OCI-LY3 (cell line): ENCODE data around the gene ARHGAP26.
"Not testable (repeated sequence)": the region's sequence is repeated elsewhere in the genome, so short reads cannot be mapped to it uniquely, and the experiment has no call there.

Experiments
- H2AFZ ChIP-seq: fragments of 200-600, 300-600 bp; shearing (Covaris generic); 2 replicates; pipeline ENCODE4 v1.6.0; 2014; ENCODE audit warnings: antibody characterized with exemption, low read depth, low read length
- H3K27ac ChIP-seq: fragments of 200-600, 300-600 bp; sonication (generic); 2 replicates; pipeline ENCODE4 v1.5.1; 2014; ENCODE audit warnings: mild to moderate bottlenecking, low read length, moderate library complexity, mixed read lengths
- H3K27me3 ChIP-seq: fragments of 200-600, 300-600 bp; sonication (generic); 2 replicates; pipeline ENCODE4 v1.6.1; 2014; ENCODE audit warnings: low read depth, low read length, mixed read lengths
- H3K36me3 ChIP-seq: fragments of 200-600, 300-600 bp; sonication (generic); replicated peaks from 2 replicates; pipeline ENCODE3; 2014; ENCODE audit warnings: low read depth, low read length, mixed read lengths
- H3K4me1 ChIP-seq: fragments of 300-600, 200-600 bp; sonication (generic); 2 replicates; pipeline ENCODE4 v1.6.1; 2014; ENCODE audit warnings: low read length, mixed read lengths
- H3K4me2 ChIP-seq: fragments of 200-600, 300-600 bp; sonication (generic); 2 replicates; pipeline ENCODE4 v1.6.1; 2014; ENCODE audit warnings: low read length, mixed read lengths
- H3K4me3 ChIP-seq: fragments of 300-600, 200-600 bp; sonication (generic); 2 replicates; pipeline ENCODE4 v1.5.1; 2014; ENCODE audit warnings: antibody characterized with exemption, mild to moderate bottlenecking, low read length, moderate library complexity
- H3K79me2 ChIP-seq: fragments of 300-600, 200-600 bp; shearing (Covaris generic); 2 replicates; pipeline ENCODE4 v1.6.1; 2014; ENCODE audit warnings: mild to moderate bottlenecking, low read length, mixed read lengths
- H3K9ac ChIP-seq: fragments of 300-600, 200-600 bp; shearing (Covaris generic); 2 replicates; pipeline ENCODE4 v1.6.0; 2014; ENCODE audit warnings: mild to moderate bottlenecking, low read length, moderate library complexity
- H3K9me3 ChIP-seq: fragments of 200-600, 300-600 bp; shearing (Covaris generic); 2 replicates; pipeline ENCODE4 v1.6.1; 2014; ENCODE audit warnings: low read length, mixed read lengths; ENCODE audit not compliant: insufficient read depth
- H4K20me1 ChIP-seq: fragments of 200-600, 300-600 bp; sonication (generic); 2 replicates; pipeline ENCODE4 v1.6.1; 2016; ENCODE audit warnings: low read length, mixed read lengths; ENCODE audit not compliant: insufficient read depth
- EZH2phosphoT487 ChIP-seq: fragments of 200-600 bp; shearing (Covaris generic); IDR thresholded peaks from 2 replicates; pipeline ENCODE4 v1.6.1; 2018; ENCODE audit warnings: antibody characterized with exemption, mixed run types, low read depth
- TF ChIP-seq, protein P1 (sequence below): fragments of 200-600, 300-600 bp; sonication (generic); IDR thresholded peaks from 2 replicates; pipeline ENCODE4 v1.5.1; 2014; ENCODE audit warnings: antibody characterized with exemption, low read length, low read depth

Gene ARHGAP26

DNA sequence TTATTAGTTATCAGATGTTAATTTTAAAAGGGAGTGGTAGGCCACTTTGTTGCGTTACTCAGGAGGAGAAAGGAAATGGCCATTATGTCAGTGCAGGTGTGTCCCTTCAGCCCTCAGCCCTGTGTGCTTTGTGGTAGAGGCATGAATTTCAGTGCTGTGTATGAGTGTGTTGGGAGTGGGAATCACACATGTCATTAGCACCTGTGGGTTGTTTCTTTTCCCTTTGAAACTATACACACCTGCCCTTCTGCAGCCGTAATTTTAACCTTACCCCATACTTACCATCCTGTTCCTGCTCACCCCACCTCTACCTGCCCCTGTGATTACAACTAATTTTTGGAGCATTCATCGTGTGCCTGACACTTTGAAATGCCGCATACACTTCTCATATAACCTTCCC lies 156.4 kb downstream of the ARHGAP26 start:
- Histone ChIP-seq H3K36me3 (no peaks in the 10 kb centered on the region), H3K27ac (no peak overlapping the region), H3K9ac (no peak overlapping the region), H3K4me3 (no peak overlapping the region), H3K4me2 (no peak overlapping the region), H3K4me1 (no peaks in the 10 kb centered on the region), H3K27me3 (no peaks in the 10 kb centered on the region), H3K79me2 (no peaks in the 10 kb centered on the region), H3K9me3 (no peaks in the 10 kb centered on the region), H2AFZ (no peak overlapping the region), H4K20me1 (no peaks in the 10 kb centered on the region)
- TF ChIP-seq EZH2phosphoT487: no peak
- TF ChIP-seq, protein P1, sequence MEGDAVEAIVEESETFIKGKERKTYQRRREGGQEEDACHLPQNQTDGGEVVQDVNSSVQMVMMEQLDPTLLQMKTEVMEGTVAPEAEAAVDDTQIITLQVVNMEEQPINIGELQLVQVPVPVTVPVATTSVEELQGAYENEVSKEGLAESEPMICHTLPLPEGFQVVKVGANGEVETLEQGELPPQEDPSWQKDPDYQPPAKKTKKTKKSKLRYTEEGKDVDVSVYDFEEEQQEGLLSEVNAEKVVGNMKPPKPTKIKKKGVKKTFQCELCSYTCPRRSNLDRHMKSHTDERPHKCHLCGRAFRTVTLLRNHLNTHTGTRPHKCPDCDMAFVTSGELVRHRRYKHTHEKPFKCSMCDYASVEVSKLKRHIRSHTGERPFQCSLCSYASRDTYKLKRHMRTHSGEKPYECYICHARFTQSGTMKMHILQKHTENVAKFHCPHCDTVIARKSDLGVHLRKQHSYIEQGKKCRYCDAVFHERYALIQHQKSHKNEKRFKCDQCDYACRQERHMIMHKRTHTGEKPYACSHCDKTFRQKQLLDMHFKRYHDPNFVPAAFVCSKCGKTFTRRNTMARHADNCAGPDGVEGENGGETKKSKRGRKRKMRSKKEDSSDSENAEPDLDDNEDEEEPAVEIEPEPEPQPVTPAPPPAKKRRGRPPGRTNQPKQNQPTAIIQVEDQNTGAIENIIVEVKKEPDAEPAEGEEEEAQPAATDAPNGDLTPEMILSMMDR: no peak

DNA sequence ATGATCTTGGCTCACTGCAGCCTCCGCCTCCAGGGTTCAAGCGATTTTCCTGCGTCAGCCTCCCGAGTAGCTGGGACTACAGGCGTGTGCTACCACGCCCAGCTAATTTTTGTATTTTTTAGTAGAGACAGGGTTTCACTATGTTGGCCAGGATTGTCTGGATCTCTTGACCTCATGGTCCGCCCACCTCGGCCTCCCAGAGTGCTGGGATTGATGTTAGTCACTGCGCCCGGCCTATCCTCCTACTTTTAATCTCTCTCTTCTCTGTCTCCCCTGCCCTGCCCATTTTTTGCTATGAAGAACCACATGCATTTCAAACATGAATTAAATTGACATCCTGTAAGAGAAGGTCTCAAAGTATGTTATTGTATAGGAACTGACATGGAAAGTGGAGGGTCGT lies 158.8 kb downstream of the ARHGAP26 start:
- not testable (repeated sequence) for H3K9me3 ChIP-seq, H4K20me1 ChIP-seq, H2AFZ ChIP-seq, H3K4me2 ChIP-seq, H3K4me1 ChIP-seq, H3K4me3 ChIP-seq, H3K36me3 ChIP-seq, H3K9ac ChIP-seq, H3K79me2 ChIP-seq, H3K27ac ChIP-seq, H3K27me3 ChIP-seq

DNA sequence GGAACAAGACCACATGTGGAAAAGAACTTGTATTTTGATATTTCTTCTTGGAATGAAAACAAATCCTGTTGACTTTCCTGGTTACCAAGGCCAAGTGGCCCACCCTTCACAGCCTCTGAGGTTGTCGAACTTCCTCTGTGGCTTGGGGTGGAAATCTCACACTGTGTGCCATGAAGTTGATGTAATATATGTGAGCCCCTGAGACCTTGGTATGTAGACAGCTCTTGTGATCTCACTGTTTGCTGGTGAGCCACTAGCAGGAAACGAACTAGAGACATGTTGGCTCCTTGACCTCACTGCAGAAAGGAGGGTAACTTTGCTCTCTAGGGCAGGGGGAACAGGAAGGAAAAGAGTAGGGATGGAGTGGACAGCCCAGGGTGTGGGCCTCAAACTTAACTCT lies 159.4 kb downstream of the ARHGAP26 start:
- Histone ChIP-seq H4K20me1 (no peaks in the 10 kb centered on the region), H3K79me2 (no peaks in the 10 kb centered on the region), H3K4me1 (no peaks in the 10 kb centered on the region), H3K4me3 (no peak overlapping the region), H3K36me3 (no peaks in the 10 kb centered on the region), H3K27me3 (no peaks in the 10 kb centered on the region), H3K4me2 (no peak overlapping the region), H2AFZ (no peak overlapping the region), H3K9ac (no peak overlapping the region), H3K27ac (no peak overlapping the region), H3K9me3 (no peaks in the 10 kb centered on the region)
- TF ChIP-seq EZH2phosphoT487: no peak
- TF ChIP-seq, protein P1: no peak

DNA sequence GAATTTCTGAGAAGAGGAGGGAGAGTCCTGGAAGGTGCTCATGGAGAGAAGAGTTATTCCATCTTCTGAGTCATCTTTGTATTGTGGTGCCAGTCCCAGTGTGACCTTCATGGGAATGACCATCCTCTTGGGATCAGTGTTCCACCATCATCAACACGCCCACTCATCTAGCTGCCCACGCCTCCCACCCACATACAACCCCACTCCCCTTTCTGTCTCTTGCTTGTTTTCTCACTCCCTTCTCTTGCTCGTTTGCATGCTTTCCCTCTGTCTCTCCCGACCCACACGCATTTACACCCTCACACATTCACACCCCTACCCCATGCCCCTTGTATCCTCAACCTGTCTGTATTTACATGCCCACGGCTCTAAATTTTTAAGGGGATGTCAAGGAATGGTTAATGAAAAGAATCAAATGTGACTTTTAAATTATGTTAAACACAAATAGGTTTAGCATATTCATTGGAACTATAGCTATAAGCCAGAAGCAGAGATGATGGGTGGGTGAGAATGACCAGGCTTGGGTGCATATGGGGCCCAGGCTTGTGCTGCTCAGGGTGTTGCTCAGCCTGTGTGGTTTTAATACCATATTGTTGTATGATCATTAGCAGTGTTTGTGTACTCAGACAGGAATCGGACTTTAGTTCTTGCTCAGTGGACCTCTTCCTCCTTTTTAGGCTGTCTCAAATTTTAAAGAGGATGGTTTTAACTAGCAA lies 160.4 kb downstream of the ARHGAP26 start:
- Histone ChIP-seq H3K36me3 (no peaks in the 10 kb centered on the region), H3K9ac (no peak overlapping the region), H3K79me2 (no peaks in the 10 kb centered on the region), H2AFZ (no peak overlapping the region), H3K4me1 (peaks cover 3% of the 10 kb centered on the region), H3K9me3 (no peaks in the 10 kb centered on the region), H3K4me2 (no peak overlapping the region), H4K20me1 (no peaks in the 10 kb centered on the region), H3K27ac (no peak overlapping the region), H3K27me3 (no peaks in the 10 kb centered on the region), H3K4me3 (no peak overlapping the region)
- TF ChIP-seq, protein P1: no peak
- no peak for TF ChIP-seq EZH2phosphoT487
